Pancreas (tissue), 10 donors: ENCODE results near the gene WARS2. TPM values are rescaled to one million over a fixed set of nuclear protein-coding genes. Genes with fewer than 3 reads are reported as not detected.

ENCODE experiments used
- ATAC-seq, 4 donors: fragments of 200-7000 bp; cut with Tn5 transposase; one replicate each; pipeline versions ENCODE4 v1.8.0 to v1.9.1; 2020; ENCODE audit warnings: mild to moderate bottlenecking in 4 of 4, moderate library complexity in 4 of 4
- DNase-seq, 6 donors: peaks; one replicate each; pipeline ENCODE4 v3.0.0-alpha.2; 2020
- FAIRE-seq: peaks from 2 replicates; lab custom pipeline; 2012; peaks lifted over from hg19 to GRCh38; lab: Jason Lieb, UNC
- H3K27ac ChIP-seq, 4 donors: fragments of 200-600 bp; sonication (generic); 1 replicate in 3 of 4; 2 replicates in 1 of 4; pipeline versions ENCODE4 v1.5.0 to v1.8.0; 2020
- H3K27me3 ChIP-seq, 4 donors: fragments of 200-600 bp; one replicate each; pipeline ENCODE4 v1.8.0; 2021
- H3K36me3 ChIP-seq, 3 donors: fragments of 200-600 bp; sonication (generic) in 1 of 3; one replicate each; pipeline versions ENCODE4 v1.5.0 to v1.8.0; 2020 to 2021
- H3K4me1 ChIP-seq, 3 donors: fragments of 200-600 bp; one replicate each; pipeline ENCODE4 v1.8.0; 2021
- H3K4me3 ChIP-seq, 4 donors: fragments of 200-600 bp; sonication (generic) in 2 of 4; one replicate each; pipeline versions ENCODE4 v1.5.0 to v1.8.0; 2020 to 2021
- H3K9me3 ChIP-seq, 4 donors: fragments of 200-600 bp; one replicate each; pipeline ENCODE4 v1.8.0; 2021
- CTCF ChIP-seq, 4 donors: fragments of 200-600 bp; sonication (generic) in 3 of 4; IDR thresholded peaks; one replicate each; pipeline versions ENCODE4 v1.5.0 to v1.8.0; 2021; ENCODE audit warnings: antibody characterized with exemption in 4 of 4
- WGBS, 2 donors: extraction: QIAGEN DNeasy Blood & Tissue Kit; methylation state at CpG; one replicate each; pipeline ENCODE4 v1.1.7; 2013; 5-methylcytosine and 5-hydroxymethylcytosine counted together
- intact Hi-C, 3 donors: fragments of 100-400 bp; cut with DNase I; formaldehyde crosslinking; loops; one replicate each; pipeline versions ENCODE4 v1.11.1 to v1.14.2; 2022
- polyA plus RNA-seq, 2 donors: library from polyadenylated mRNA; stranded (reverse); fragments of 200-250 nt; gene quantifications; one replicate each; pipeline ENCODE4 v1.2.3, GENCODE V29; 2013
- total RNA-seq, 6 donors: library from RNA; stranded (reverse); fragmentation: NEBNext Ultra II Directional in 4 of 6; extraction: Animal tissue kit (Norgen Biotek cat#: 25700) in 4 of 6; gene quantifications; one replicate each; pipeline versions ENCODE4 v1.2.1 to v1.2.4, GENCODE V29; 2021 to 2023
- donor health status: healthy with polysubstance abuse.
- donor health status: DM: no; HTN: no; CAD: no; lungs with moderate emphysema.
- donor health status: DM: no; HTN: no; CAD: no.
- donor health status: control.
- donor health status: control.
- donor health status: Bipolar disorder and iron deficiency.
- donor health status: DM: yes; HTN: yes; CAD: no.
- donor health status: DM: no; HTN: no; CAD: no.
- donor health status: DM: no; HTN: no; CAD: no.
- donor health status: DM: yes; HTN: yes; CAD: no.

The WARS2 gene
- total and polyA plus RNA-seq, 8 donors = 3.4 to 14.0 (median 9.4) TPM

GRCh38 chr1:118997225-118997624 lies 143.2 kb downstream of the WARS2 start:
- DNase-seq (no peak), FAIRE-seq (no peak), ATAC-seq (no peak)
- WGBS, 2 donors = 16 to 32% methylated on average over 7 of the region's 7 CpGs
- Histone ChIP-seq H3K27ac (no peak overlapping the region), H3K9me3 (no peaks in the 10 kb centered on the region), H3K27me3 (peaks cover 0 to 52% (median 14%) of the 10 kb centered on the region in 4 donors), H3K36me3 (no peaks in the 10 kb centered on the region), H3K4me3 (no peak overlapping the region), H3K4me1 (peaks cover 0 to 11% (median 0%) of the 10 kb centered on the region in 3 donors)
- intact Hi-C loops = no loop called here
- TF ChIP-seq CTCF (IDR thresholded peaks at IDR 0.05) = no peak

GRCh38 chr1:118995312-118996016 lies 145.0 kb downstream of the WARS2 start:
- no peaks in the 10 kb centered on the region for H3K36me3 ChIP-seq
- DNase-seq = no peak
- ATAC-seq = no peak
- 44 to 53% methylated on average over 3 of the region's 3 CpGs for WGBS, 2 donors
- FAIRE-seq = no peak
- no peak overlapping the region for H3K27ac ChIP-seq
- no peaks in the 10 kb centered on the region for H3K9me3 ChIP-seq
- intact Hi-C loops = no loop called here
- no peak overlapping the region for H3K4me3 ChIP-seq
- H3K27me3 ChIP-seq = peaks cover 0 to 52% (median 10%) of the 10 kb centered on the region in 4 donors
- no peak for TF ChIP-seq CTCF (IDR thresholded peaks at IDR 0.05)
- H3K4me1 ChIP-seq = peaks cover 0 to 3% (median 0%) of the 10 kb centered on the region in 3 donors

GRCh38 chr1:118993700-118994026 lies 146.8 kb downstream of the WARS2 start:
- no peak for TF ChIP-seq CTCF (IDR thresholded peaks at IDR 0.05)
- Histone ChIP-seq H3K4me1 (no peaks in the 10 kb centered on the region), H3K27me3 (peaks cover 0 to 64% (median 12%) of the 10 kb centered on the region in 4 donors), H3K36me3 (no peaks in the 10 kb centered on the region), H3K4me3 (no peak overlapping the region), H3K27ac (no peak overlapping the region), H3K9me3 (no peaks in the 10 kb centered on the region)
- 12 to 17% methylated on average over 9 of the region's 9 CpGs for WGBS, 2 donors
- no peak for FAIRE-seq
- ATAC-seq = no peak
- intact Hi-C loops = no loop called here
- DNase-seq = no peak

GRCh38 chr1:118992868-118993699 lies 147.4 kb downstream of the WARS2 start:
- Histone ChIP-seq H3K27ac (no peak overlapping the region), H3K4me1 (no peaks in the 10 kb centered on the region), H3K36me3 (no peaks in the 10 kb centered on the region), H3K4me3 (no peak overlapping the region), H3K9me3 (no peaks in the 10 kb centered on the region), H3K27me3 (peaks cover 0 to 66% (median 17%) of the 10 kb centered on the region in 4 donors)
- 7 to 11% methylated on average over 53 of the region's 53 CpGs for WGBS, 2 donors
- no peak for TF ChIP-seq CTCF (IDR thresholded peaks at IDR 0.05)
- intact Hi-C loops = no loop called here
- ATAC-seq = no peak
- DNase-seq = no peak
- FAIRE-seq = no peak
